HepG2 (cell line): ENCODE data around the gene SELENOS. TPM values are rescaled to one million over a fixed set of nuclear protein-coding genes. Genes with fewer than 3 reads are reported as not detected.

Experiments used
- ARNTL ChIP-seq: sonication (generic); formaldehyde crosslinking; IDR thresholded peaks from 2 replicates; pipeline ENCODE4 v1.4.0; 2020; ENCODE audit warnings: mild to moderate bottlenecking, missing genetic modification reagents
- EZH2 ChIP-seq: conservative IDR thresholded peaks from 2 replicates; pipeline ENCODE4 v1.6.1; 2012; ENCODE audit warnings: mild to moderate bottlenecking, low read depth, low read length, moderate library complexity
- FOXP4 ChIP-seq: sonication (generic); formaldehyde crosslinking; IDR thresholded peaks from 2 replicates; pipeline ENCODE4 v1.4.0; 2020; ENCODE audit warnings: missing genetic modification reagents
- GABPB1 ChIP-seq: IDR thresholded peaks from 2 replicates; pipeline ENCODE4 v1.6.1; 2016; ENCODE audit warnings: mild to moderate bottlenecking, missing genetic modification reagents, moderate library complexity, missing compliant biosample characterization
- RBM39 ChIP-seq: fragments of 200-400 bp; formaldehyde crosslinking; IDR thresholded peaks from one replicate; pipeline ENCODE4 v1.6.1; 2018; ENCODE audit warnings: antibody characterized with exemption, mild to moderate bottlenecking, low read depth, low read length; ENCODE audit not compliant: poor library complexity, severe bottlenecking
- USF2 ChIP-seq, 2 experiments: sonication (generic) in 1 of 2; formaldehyde crosslinking in 1 of 2; IDR thresholded peaks; 2 replicates each; pipeline versions ENCODE4 v1.5.1 to v1.6.1; 2011 to 2020; ENCODE audit warnings: borderline replicate concordance in 1 of 2, low read depth in 1 of 2, low read length in 1 of 2, mild to moderate bottlenecking in 1 of 2, missing genetic modification reagents in 1 of 2, moderate library complexity in 1 of 2
- ZBTB25 ChIP-seq: IDR thresholded peaks from 2 replicates; pipeline ENCODE4 v1.6.1; 2018; ENCODE audit warnings: missing genetic modification reagents
- ZBTB39 ChIP-seq: sonication (generic); formaldehyde crosslinking; IDR thresholded peaks from 2 replicates; pipeline ENCODE4 v1.5.0; 2020; ENCODE audit warnings: missing genetic modification reagents
- ZNF24 ChIP-seq: fragments of 450-650 bp; IDR thresholded peaks from 2 replicates; pipeline ENCODE4 v1.6.1; 2017; ENCODE audit warnings: antibody characterized with exemption, mild to moderate bottlenecking
- ZNF282 ChIP-seq: fragments of 450-650 bp; IDR thresholded peaks from 2 replicates; pipeline ENCODE4 v1.6.1; 2018; ENCODE audit not compliant: partially characterized antibody
- ZNF34 ChIP-seq: sonication (generic); formaldehyde crosslinking; IDR thresholded peaks from 2 replicates; pipeline ENCODE4 v1.4.0; 2020; ENCODE audit warnings: mild to moderate bottlenecking, missing genetic modification reagents, borderline replicate concordance
- ZNF350 ChIP-seq: sonication (generic); formaldehyde crosslinking; IDR thresholded peaks from 2 replicates; pipeline ENCODE4 v1.4.0; 2020; ENCODE audit warnings: mild to moderate bottlenecking, low read depth, missing genetic modification reagents, borderline replicate concordance
- ZNF430 ChIP-seq: sonication (generic); formaldehyde crosslinking; IDR thresholded peaks from 2 replicates; pipeline ENCODE4 v1.9.0; 2021; ENCODE audit warnings: mild to moderate bottlenecking, missing genetic modification reagents
- ZNF652 ChIP-seq: IDR thresholded peaks from 2 replicates; pipeline ENCODE4 v1.6.1; 2016; ENCODE audit warnings: low read depth, borderline replicate concordance
- ZNF740 ChIP-seq: sonication (generic); formaldehyde crosslinking; IDR thresholded peaks from 2 replicates; pipeline ENCODE4 v1.4.0; 2020; ENCODE audit warnings: missing genetic modification reagents
- polyA plus RNA-seq, 8 experiments: library from polyadenylated mRNA; depleted of rRNA in 3 of 8; stranded (reverse) in 7 of 8; unstranded in 1 of 8; fragments of >200 nt; fragmentation: Illumina TruSeq in 4 of 8; extraction: Trizol in 4 of 8; gene quantifications; 2 replicates each; pipeline versions ENCODE4 v1.2.1 to v1.2.3, GENCODE V29; 2011 to 2016; ENCODE audit warnings: low read depth in 4 of 8, missing spikeins in 1 of 8, mixed read lengths in 1 of 8; ENCODE audit not compliant: insufficient read depth in 1 of 8
- total RNA-seq, 5 experiments: library from RNA; depleted of rRNA; stranded (reverse); fragments of >200 nt; fragmentation: Illumina TruSeq; extraction: Trizol; gene quantifications; 2 replicates each; pipeline ENCODE4 v1.2.3, GENCODE V29; 2016; ENCODE audit warnings: low read depth in 1 of 5

The SELENOS gene
- total and polyA plus RNA-seq, 2 of the 13 experiments (the other 11 are each of a cell fraction or from before 2014, with no cell fraction given) = 63.0 to 66.1 TPM

GRCh38 chr15:101294731-101295606, 17.7 kb upstream of the SELENOS start, which contains the start of gene SNRPA1 (continued):
- TF ChIP-seq USF2 (IDR thresholded peaks at IDR 0.05; ENCODE audit: low read depth, low read length) = no peak
- TF ChIP-seq USF2 (CRISPR knock-in tag; IDR thresholded peaks at IDR 0.05; ENCODE audit: borderline replicate concordance) = no peak
- TF ChIP-seq ZBTB39 (CRISPR knock-in tag) = peak; percentile 74
- peak; percentile 98; the same call in 1 of the 2 replicates for TF ChIP-seq ZNF34
- peak; percentile 98 for TF ChIP-seq GABPB1 (CRISPR knock-in tag)
- TF ChIP-seq ARNTL = peak; percentile 77; the same call in 1 of the 2 replicates
- 0 out of 2 replicates have a peak, but pooled peaks have one; percentile 25 for TF ChIP-seq ZNF740
- no peak for TF ChIP-seq ZNF652 (CRISPR knock-in tag)
- TF ChIP-seq ZNF282 = no peak
- peak; percentile 91 for TF ChIP-seq ZNF430 (CRISPR knock-in tag)
- TF ChIP-seq FOXP4 (CRISPR knock-in tag) = peak; percentile 52; the same call in 1 of the 2 replicates
- TF ChIP-seq ZBTB25 (CRISPR knock-in tag) = peak; percentile 96
- no peak for TF ChIP-seq EZH2
- peak; percentile 75; the same call in 1 of the 2 replicates for TF ChIP-seq ZNF24
- TF ChIP-seq RBM39 = peak; percentile 90
- TF ChIP-seq ZNF350 (CRISPR knock-in tag) = peak; percentile 95
